Measurements from ENCODE around the gene RFC2.

DNA sequence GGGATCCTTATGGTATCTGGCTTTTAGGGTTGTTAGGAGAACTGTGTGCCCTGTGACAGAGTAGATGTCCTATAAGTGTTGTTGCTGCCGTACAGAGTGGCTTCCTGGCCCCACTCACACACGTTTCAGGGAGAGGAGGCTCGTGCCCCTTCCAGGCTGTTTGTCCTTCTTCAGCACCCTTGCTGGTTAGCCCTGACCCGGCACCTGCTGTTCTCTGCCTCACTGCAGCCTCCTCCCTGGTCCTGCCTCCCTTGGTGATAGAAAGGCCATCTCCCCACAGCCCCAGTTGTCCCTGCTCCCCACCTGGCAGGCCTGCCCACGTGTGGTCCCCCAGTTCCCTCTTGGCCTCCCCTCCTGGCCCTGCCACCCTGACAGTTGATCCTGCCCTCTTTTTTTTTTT, 37.3 kb upstream of the RFC2 start:
- no peak for TF ChIP-seq POLR2A (IDR thresholded peaks at IDR 0.05; ENCODE audit: low read length)
- TF ChIP-seq GATA1 (IDR thresholded peaks at IDR 0.05; ENCODE audit: low read depth, low read length), result no peak

Measured in erythroblast (primary cell).